Neuron (in vitro differentiated cells): Measurements from ENCODE around the gene SP2.

ENCODE experiments used
- H2AFZ ChIP-seq: one replicate; pipeline ENCODE4 v1.6.1; 2013; ENCODE audit warnings: low read depth, mild to moderate bottlenecking, inconsistent platforms, low read length, moderate library complexity
- H3K27me3 ChIP-seq: one replicate; pipeline ENCODE4 v1.6.1; 2013; ENCODE audit warnings: low read length; ENCODE audit not compliant: insufficient read depth
- H3K36me3 ChIP-seq: one replicate; pipeline ENCODE4 v1.6.1; 2013; ENCODE audit warnings: low read length; ENCODE audit not compliant: insufficient read depth
- H3K4me1 ChIP-seq: one replicate; pipeline ENCODE4 v1.6.1; 2013; ENCODE audit warnings: low read length; ENCODE audit not compliant: insufficient read depth
- H3K4me3 ChIP-seq: 2 replicates; pipeline ENCODE4 v1.5.1; 2013; ENCODE audit warnings: mild to moderate bottlenecking, low read length, moderate library complexity
- H3K9me3 ChIP-seq: one replicate; pipeline ENCODE4 v1.6.1; 2013; ENCODE audit warnings: low read length

SP2 gene

DNA sequence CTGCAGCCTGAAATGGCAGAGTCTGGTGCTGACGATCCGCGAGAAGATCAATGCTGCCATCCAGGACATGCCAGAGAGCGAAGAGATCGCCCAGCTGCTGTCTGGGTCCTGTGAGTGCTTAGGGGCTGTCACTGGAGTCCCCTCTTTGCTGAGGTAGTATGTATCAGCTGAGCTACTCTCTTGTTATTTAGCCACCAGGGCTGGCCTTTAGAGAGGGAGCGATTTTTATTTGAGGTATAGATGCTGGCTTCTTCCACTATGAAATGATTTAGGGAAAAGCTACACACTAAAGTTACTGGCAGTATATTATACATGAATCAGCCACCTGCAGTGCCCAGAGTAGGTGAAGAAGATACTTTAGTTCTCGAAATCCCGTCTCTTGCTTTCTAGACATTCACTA, 77.5 kb downstream of the SP2 start:
- H3K36me3 ChIP-seq, result peaks cover 40% of the 10 kb centered on the region
- H3K4me1 ChIP-seq, result peaks cover 12% of the 10 kb centered on the region
- H3K4me3 ChIP-seq, result no peak overlapping the region
- H2AFZ ChIP-seq, result no peak overlapping the region
- H3K27me3 ChIP-seq, result no peaks in the 10 kb centered on the region
- no peaks in the 10 kb centered on the region for H3K9me3 ChIP-seq

DNA sequence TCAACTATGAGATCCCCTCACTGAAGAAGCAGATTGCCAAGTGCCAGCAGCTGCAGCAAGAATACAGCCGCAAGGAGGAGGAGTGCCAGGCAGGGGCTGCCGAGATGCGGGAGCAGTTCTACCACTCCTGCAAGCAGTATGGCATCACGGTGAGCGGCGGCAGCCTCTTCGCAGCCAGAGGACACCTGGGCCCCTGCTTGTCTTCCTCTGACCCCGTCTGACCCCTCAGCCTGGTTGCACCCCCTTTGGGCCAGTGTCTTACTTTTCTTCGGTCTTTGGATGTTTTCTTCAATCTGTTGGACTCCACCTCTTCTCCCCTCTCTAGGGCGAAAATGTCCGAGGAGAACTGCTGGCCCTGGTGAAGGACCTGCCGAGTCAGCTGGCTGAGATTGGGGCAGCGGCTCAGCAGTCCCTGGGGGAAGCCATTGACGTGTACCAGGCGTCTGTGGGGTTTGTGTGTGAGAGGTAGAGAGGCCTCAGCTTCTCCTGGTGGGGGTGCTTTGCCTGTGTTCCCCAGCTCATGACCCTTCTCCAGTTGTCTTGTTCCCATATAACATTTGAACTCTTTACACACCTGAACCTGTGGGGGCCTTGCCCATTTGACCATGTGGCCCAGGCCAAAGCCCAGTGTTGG, 79.3 kb downstream of the SP2 start:
- Histone ChIP-seq H3K9me3 (no peaks in the 10 kb centered on the region), H3K36me3 (peaks cover 58% of the 10 kb centered on the region), H2AFZ (no peak overlapping the region), H3K4me3 (no peak overlapping the region), H3K4me1 (peaks cover 14% of the 10 kb centered on the region), H3K27me3 (no peaks in the 10 kb centered on the region)

DNA sequence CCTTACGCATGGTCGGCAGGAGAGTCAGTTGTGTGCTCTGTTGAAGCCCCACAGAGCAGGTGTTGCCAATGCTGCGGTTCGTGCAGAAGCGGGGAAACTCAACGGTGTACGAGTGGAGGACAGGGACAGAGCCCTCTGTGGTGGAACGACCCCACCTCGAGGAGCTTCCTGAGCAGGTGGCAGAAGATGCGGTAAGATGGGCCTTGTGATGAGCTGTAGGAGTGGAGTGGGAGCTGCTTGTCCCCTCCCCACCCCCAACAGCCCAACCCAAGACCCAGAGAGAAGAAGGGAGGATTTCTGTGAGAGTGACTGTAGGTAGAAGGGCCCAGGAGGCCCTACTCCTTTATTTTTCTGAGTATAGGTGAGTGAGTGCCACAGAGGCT, 79.8 kb downstream of the SP2 start:
- Histone ChIP-seq H3K4me1 (peaks cover 12% of the 10 kb centered on the region), H3K4me3 (no peak overlapping the region), H3K9me3 (no peaks in the 10 kb centered on the region), H3K27me3 (no peaks in the 10 kb centered on the region), H2AFZ (no peak overlapping the region), H3K36me3 (peaks cover 63% of the 10 kb centered on the region)

DNA sequence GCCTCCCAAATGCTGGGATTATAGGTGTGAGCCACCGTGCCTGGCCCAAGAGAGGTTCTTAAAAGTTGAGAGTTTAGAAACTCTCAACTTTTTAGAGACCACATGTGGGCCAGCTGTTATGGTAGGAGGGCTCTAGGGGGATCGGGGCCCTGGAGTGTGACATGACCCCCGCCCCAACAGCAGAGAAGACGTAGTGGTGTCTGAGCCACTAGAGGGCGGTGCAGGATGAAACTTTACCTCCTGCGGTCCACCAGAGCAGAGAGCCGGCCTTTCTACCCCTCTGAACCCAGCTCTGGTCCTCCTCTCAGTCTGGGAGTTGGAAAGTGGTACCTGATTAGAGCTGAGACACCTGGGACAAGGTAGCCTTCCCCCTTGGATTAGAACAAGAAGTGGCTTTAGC, 82.3 kb downstream of the SP2 start:
- Histone ChIP-seq H3K4me3 (no peak overlapping the region), H3K9me3 (no peaks in the 10 kb centered on the region), H3K4me1 (peaks cover 10% of the 10 kb centered on the region), H3K36me3 (peaks cover 81% of the 10 kb centered on the region), H2AFZ (no peak overlapping the region), H3K27me3 (no peaks in the 10 kb centered on the region)
